ENCODE data around the gene GRB10. TPM values are rescaled to one million over a fixed set of nuclear protein-coding genes. Genes with fewer than 3 reads are reported as not detected.
A peak's percentile ranks its signal among the peaks of the same experiment; 100 is the strongest.

The GRB10 gene
- total RNA-seq, 1 experiment from 2014 or later: 47.9 TPM

- H3K27me3 ChIP-seq (ENCODE audit: insufficient read depth, low read depth): no peaks in the 10 kb centered on the region
- 0 out of 2 replicates have a peak, but pooled peaks cover 8% of the 10 kb centered on the region for H3K36me3 ChIP-seq (ENCODE audit: low read depth)
- no TSS peak for BruUV-seq (replicated peaks)
- intact Hi-C loops (cut with micrococcal nuclease; ENCODE audit: unreplicated experiment): loop anchor here (5.0 kb wide), 1 partner anchor 51 kb away; no protein-coding TSS in a partner anchor
- TF ChIP-seq, protein P1, sequence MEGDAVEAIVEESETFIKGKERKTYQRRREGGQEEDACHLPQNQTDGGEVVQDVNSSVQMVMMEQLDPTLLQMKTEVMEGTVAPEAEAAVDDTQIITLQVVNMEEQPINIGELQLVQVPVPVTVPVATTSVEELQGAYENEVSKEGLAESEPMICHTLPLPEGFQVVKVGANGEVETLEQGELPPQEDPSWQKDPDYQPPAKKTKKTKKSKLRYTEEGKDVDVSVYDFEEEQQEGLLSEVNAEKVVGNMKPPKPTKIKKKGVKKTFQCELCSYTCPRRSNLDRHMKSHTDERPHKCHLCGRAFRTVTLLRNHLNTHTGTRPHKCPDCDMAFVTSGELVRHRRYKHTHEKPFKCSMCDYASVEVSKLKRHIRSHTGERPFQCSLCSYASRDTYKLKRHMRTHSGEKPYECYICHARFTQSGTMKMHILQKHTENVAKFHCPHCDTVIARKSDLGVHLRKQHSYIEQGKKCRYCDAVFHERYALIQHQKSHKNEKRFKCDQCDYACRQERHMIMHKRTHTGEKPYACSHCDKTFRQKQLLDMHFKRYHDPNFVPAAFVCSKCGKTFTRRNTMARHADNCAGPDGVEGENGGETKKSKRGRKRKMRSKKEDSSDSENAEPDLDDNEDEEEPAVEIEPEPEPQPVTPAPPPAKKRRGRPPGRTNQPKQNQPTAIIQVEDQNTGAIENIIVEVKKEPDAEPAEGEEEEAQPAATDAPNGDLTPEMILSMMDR (conservative IDR thresholded peaks at IDR 0.05): no peak
- no peak for TF ChIP-seq EZH2 (IDR thresholded peaks at IDR 0.05; ENCODE audit: low read depth)
- H3K4me2 ChIP-seq: no peak overlapping the region
- H3K27ac ChIP-seq: no peak overlapping the region
- H3F3A ChIP-seq (ENCODE audit: insufficient read depth, low read depth): peaks cover 15% of the 10 kb centered on the region
- H2AFZ ChIP-seq: no peak overlapping the region
- peaks cover 34% of the 10 kb centered on the region for H3K4me1 ChIP-seq (replicated peaks; ENCODE audit: insufficient read depth)
- CTCF ChIA-PET: no interaction called here
- no peak for DNase-seq
- peaks cover 97% of the 10 kb centered on the region for H4K20me1 ChIP-seq (ENCODE audit: insufficient read depth)
- H3K79me2 ChIP-seq (ENCODE audit: low read depth): peaks cover 92% of the 10 kb centered on the region
- H3K9me2 ChIP-seq (ENCODE audit: insufficient read depth): no peaks in the 10 kb centered on the region
- POLR2A ChIA-PET (ENCODE audit: unreplicated experiment): no interaction called here
- H3K4me3 ChIP-seq: no peak overlapping the region
- H3K9me3 ChIP-seq (ENCODE audit: insufficient read depth, low read depth): peaks cover 6% of the 10 kb centered on the region; the same call in 1 of the 2 replicates
Observed at GRCh38 chr7:50768485-50769474, 13.9 kb downstream of the GRB10 start.

DNA sequence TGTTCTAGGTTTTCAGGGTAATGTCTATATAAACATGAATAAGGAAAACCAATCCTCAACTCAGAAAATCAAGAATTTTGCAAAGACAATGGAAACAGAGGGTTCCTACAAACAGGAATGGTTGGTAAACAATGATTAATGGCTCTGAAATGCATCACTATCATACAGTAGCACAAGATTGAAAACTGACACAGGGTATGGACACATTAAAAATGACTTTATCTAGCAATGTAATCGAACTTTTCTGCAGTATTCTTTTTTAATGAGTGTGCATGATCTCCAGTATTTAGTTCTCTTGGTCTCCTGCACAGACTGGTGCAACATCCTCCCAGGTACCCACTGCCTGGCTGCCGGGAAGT lies 15.9 kb downstream of the GRB10 start:
- H3K9me3 ChIP-seq (ENCODE audit: insufficient read depth, low read depth): peaks cover 6% of the 10 kb centered on the region; the same call in 1 of the 2 replicates
- no TSS peak for BruUV-seq (replicated peaks)
- H3K4me1 ChIP-seq (replicated peaks; ENCODE audit: insufficient read depth): peaks cover 32% of the 10 kb centered on the region
- H3K4me3 ChIP-seq: no peak overlapping the region
- no peaks in the 10 kb centered on the region for H3K27me3 ChIP-seq (ENCODE audit: insufficient read depth, low read depth)
- no peak for TF ChIP-seq EZH2 (IDR thresholded peaks at IDR 0.05; ENCODE audit: low read depth)
- TF ChIP-seq, protein P1 (conservative IDR thresholded peaks at IDR 0.05): no peak
- H3K27ac ChIP-seq: no peak overlapping the region
- no peaks in the 10 kb centered on the region for H3K9me2 ChIP-seq (ENCODE audit: insufficient read depth)
- peaks cover 18% of the 10 kb centered on the region for H3F3A ChIP-seq (ENCODE audit: insufficient read depth, low read depth)
- H3K79me2 ChIP-seq (ENCODE audit: low read depth): peaks cover 92% of the 10 kb centered on the region
- intact Hi-C loops (cut with micrococcal nuclease; ENCODE audit: unreplicated experiment): loop anchor here (5.0 kb wide), 1 partner anchor 50 kb away; no protein-coding TSS in a partner anchor
- no peak overlapping the region for H2AFZ ChIP-seq
- H3K36me3 ChIP-seq (ENCODE audit: low read depth): 0 out of 2 replicates have a peak, but pooled peaks cover 8% of the 10 kb centered on the region
- peak in 1 of 2 experiments; percentile 54 for DNase-seq
- H3K4me2 ChIP-seq: peak overlapping the region; percentile 27
- POLR2A ChIA-PET (ENCODE audit: unreplicated experiment): no interaction called here
- peaks cover 100% of the 10 kb centered on the region for H4K20me1 ChIP-seq (ENCODE audit: insufficient read depth)
- CTCF ChIA-PET: no interaction called here

DNA sequence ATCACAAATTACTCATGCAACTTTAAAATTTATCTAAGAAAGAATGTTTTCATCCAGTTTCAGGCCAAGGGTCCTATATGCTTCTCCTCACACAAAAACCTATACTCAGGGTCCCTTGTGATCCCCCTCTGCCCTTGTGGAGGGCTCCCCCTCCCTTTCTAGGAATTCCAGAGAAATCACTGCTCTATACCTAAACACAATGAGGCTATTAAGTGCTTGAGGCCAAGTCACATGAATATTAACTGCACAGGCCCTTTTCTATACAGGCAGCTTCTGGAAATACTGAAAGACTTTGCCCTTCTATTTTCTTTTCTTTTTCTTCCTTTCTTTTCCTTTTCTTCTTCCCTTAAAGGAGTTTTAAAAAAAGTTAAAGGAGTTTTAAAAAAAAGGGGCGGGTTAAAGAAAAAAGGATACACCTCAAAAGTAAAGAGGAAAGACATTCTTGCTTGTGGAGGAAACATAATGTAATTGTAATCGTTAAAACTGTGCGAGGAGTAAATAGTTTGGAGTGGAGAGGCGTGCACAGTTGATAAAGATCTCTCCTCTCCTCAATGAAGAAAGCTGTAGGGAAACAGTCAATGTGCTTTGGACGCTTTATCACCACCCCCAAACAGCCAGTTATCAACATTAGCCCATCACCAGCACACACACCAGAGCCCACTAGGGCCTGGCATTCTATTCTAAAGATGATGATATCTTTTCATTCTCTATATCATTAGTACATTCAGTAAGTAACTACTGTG lies 16.4 kb downstream of the GRB10 start:
- no peaks in the 10 kb centered on the region for H3K9me2 ChIP-seq (ENCODE audit: insufficient read depth)
- no TSS peak for BruUV-seq (replicated peaks)
- H3K4me3 ChIP-seq: no peak overlapping the region
- peaks cover 88% of the 10 kb centered on the region for H3K79me2 ChIP-seq (ENCODE audit: low read depth)
- CTCF ChIA-PET: no interaction called here
- H3K36me3 ChIP-seq (ENCODE audit: low read depth): 0 out of 2 replicates have a peak, but pooled peaks cover 12% of the 10 kb centered on the region
- no peak overlapping the region for H3K27ac ChIP-seq
- H3F3A ChIP-seq (ENCODE audit: insufficient read depth, low read depth): peaks cover 17% of the 10 kb centered on the region
- H3K27me3 ChIP-seq (ENCODE audit: insufficient read depth, low read depth): no peaks in the 10 kb centered on the region
- peak in 1 of 2 experiments; percentile 4 for DNase-seq
- peak overlapping the region; percentile 27 for H3K4me2 ChIP-seq
- H3K9me3 ChIP-seq (ENCODE audit: insufficient read depth, low read depth): peaks cover 6% of the 10 kb centered on the region; the same call in 1 of the 2 replicates
- H2AFZ ChIP-seq: no peak overlapping the region
- no peak for TF ChIP-seq EZH2 (IDR thresholded peaks at IDR 0.05; ENCODE audit: low read depth)
- TF ChIP-seq, protein P1 (conservative IDR thresholded peaks at IDR 0.05): no peak
- H4K20me1 ChIP-seq (ENCODE audit: insufficient read depth): peaks cover 100% of the 10 kb centered on the region
- H3K4me1 ChIP-seq (replicated peaks; ENCODE audit: insufficient read depth): peaks cover 26% of the 10 kb centered on the region
- intact Hi-C loops (cut with micrococcal nuclease; ENCODE audit: unreplicated experiment): loop anchor here (5.0 kb wide), 1 partner anchor 49 kb away; no protein-coding TSS in a partner anchor
- POLR2A ChIA-PET (ENCODE audit: unreplicated experiment): no interaction called here
